Activated naive CD4-positive, alpha-beta T cell treated with anti-CD3 and anti-CD28 coated beads, Interleukin-2, amount 50 U/mL, for 72 hours (primary cell): ENCODE results near the gene CALM1. TPM values are rescaled to one million over a fixed set of nuclear protein-coding genes. Genes with fewer than 3 reads are reported as not detected.

Experiments
- ATAC-seq, 2 donors: fragments of 150-1000 bp; cut with Tn5 transposase; 2 replicates each; pipeline ENCODE4 v1.10.0; 2021; ENCODE audit warnings: mild to moderate bottlenecking in 2 of 2, moderate library complexity in 2 of 2
- DNase-seq, 2 donors: peaks; one replicate each; pipeline ENCODE4 v3.0.0; 2021 to 2022; ENCODE audit warnings: low spot score in 2 of 2
- H3K27ac Mint-ChIP-seq, 2 donors: one replicate each; pipeline ENCODE4 v1.8.0; 2022; ENCODE audit warnings: mild to moderate bottlenecking in 2 of 2, mixed read lengths in 2 of 2
- H3K36me3 Mint-ChIP-seq, 2 donors: one replicate each; pipeline ENCODE4 v1.8.0; 2022; ENCODE audit warnings: mixed read lengths in 2 of 2
- H3K9me3 Mint-ChIP-seq, 2 donors: one replicate each; pipeline ENCODE4 v1.8.0; 2022; ENCODE audit warnings: mixed read lengths in 2 of 2
- total RNA-seq, 2 donors: library from RNA; stranded (reverse); gene quantifications; one replicate each; pipeline ENCODE4 v1.2.3, GENCODE V29; 2022

The CALM1 gene
- total RNA-seq, 2 donors from 2014 or later: 354 to 402 TPM

GRCh38 chr14:90424075-90424474 is 27.2 kb downstream of the CALM1 start:
- no peak for DNase-seq
- no peaks in the 10 kb centered on the region for H3K9me3 Mint-ChIP-seq
- ATAC-seq: no peak
- no peaks in the 10 kb centered on the region for H3K36me3 Mint-ChIP-seq
- peak overlapping the region in 1 of 2 donors; percentile 68 for H3K27ac Mint-ChIP-seq

- DNase-seq (no peak), ATAC-seq (no peak)
- no peaks in the 10 kb centered on the region for H3K36me3 Mint-ChIP-seq
- no peaks in the 10 kb centered on the region for H3K9me3 Mint-ChIP-seq
- no peak overlapping the region for H3K27ac Mint-ChIP-seq
These were observed 28.0 kb downstream of the CALM1 start for GRCh38 chr14:90424686-90425372.

GRCh38 chr14:90425373-90425879 is 28.6 kb downstream of the CALM1 start:
- no peak overlapping the region for H3K27ac Mint-ChIP-seq
- DNase-seq: no peak
- no peaks in the 10 kb centered on the region for H3K36me3 Mint-ChIP-seq
- no peak for ATAC-seq
- no peaks in the 10 kb centered on the region for H3K9me3 Mint-ChIP-seq

GRCh38 chr14:90426031-90426540 is 29.3 kb downstream of the CALM1 start:
- no peaks in the 10 kb centered on the region for H3K9me3 Mint-ChIP-seq
- H3K27ac Mint-ChIP-seq: no peak overlapping the region
- no peak for ATAC-seq
- no peak for DNase-seq
- no peaks in the 10 kb centered on the region for H3K36me3 Mint-ChIP-seq

- DNase-seq: no peak
- no peak for ATAC-seq
- no peak overlapping the region for H3K27ac Mint-ChIP-seq
These were observed 29.8 kb downstream of the CALM1 start for GRCh38 chr14:90426663-90427062.

GRCh38 chr14:90427848-90428426 is 31.1 kb downstream of the CALM1 start:
- DNase-seq: no peak
- H3K36me3 Mint-ChIP-seq: no peaks in the 10 kb centered on the region
- no peaks in the 10 kb centered on the region for H3K9me3 Mint-ChIP-seq
- ATAC-seq: no peak
- no peak overlapping the region for H3K27ac Mint-ChIP-seq

More at GRCh38 chr14:90426663-90427062, 29.8 kb downstream of the CALM1 start:
- H3K9me3 Mint-ChIP-seq: no peaks in the 10 kb centered on the region
- no peaks in the 10 kb centered on the region for H3K36me3 Mint-ChIP-seq

GRCh38 chr14:90428676-90429075 is 31.8 kb downstream of the CALM1 start:
- no peak overlapping the region for H3K27ac Mint-ChIP-seq
- DNase-seq (no peak), ATAC-seq (no peak)
- H3K9me3 Mint-ChIP-seq: no peaks in the 10 kb centered on the region
- H3K36me3 Mint-ChIP-seq: no peaks in the 10 kb centered on the region

- Mint-ChIP-seq H3K9me3 (no peaks in the 10 kb centered on the region), H3K27ac (no peak overlapping the region), H3K36me3 (no peaks in the 10 kb centered on the region)
- no peak for ATAC-seq
- DNase-seq: no peak
These were observed 32.4 kb downstream of the CALM1 start for GRCh38 chr14:90429236-90429635.

GRCh38 chr14:90429754-90430153 is 32.9 kb downstream of the CALM1 start:
- H3K36me3 Mint-ChIP-seq: no peaks in the 10 kb centered on the region
- no peaks in the 10 kb centered on the region for H3K9me3 Mint-ChIP-seq
- ATAC-seq: no peak
- no peak for DNase-seq
- H3K27ac Mint-ChIP-seq: no peak overlapping the region

GRCh38 chr14:90434370-90435020 is 37.7 kb downstream of the CALM1 start:
- Mint-ChIP-seq H3K36me3 (no peaks in the 10 kb centered on the region), H3K9me3 (no peaks in the 10 kb centered on the region), H3K27ac (no peak overlapping the region)
- DNase-seq (no peak), ATAC-seq (no peak)

GRCh38 chr14:90438841-90439240 is 42.0 kb downstream of the CALM1 start:
- no peak for ATAC-seq
- H3K36me3 Mint-ChIP-seq: no peaks in the 10 kb centered on the region
- DNase-seq: no peak

GRCh38 chr14:90440021-90440451 is 43.2 kb downstream of the CALM1 start:
- no peak for DNase-seq
- H3K36me3 Mint-ChIP-seq: no peaks in the 10 kb centered on the region
- ATAC-seq: no peak
- peak overlapping the region in 1 of 2 donors; percentile 21 for H3K27ac Mint-ChIP-seq
- no peaks in the 10 kb centered on the region for H3K9me3 Mint-ChIP-seq

More at GRCh38 chr14:90438841-90439240, 42.0 kb downstream of the CALM1 start:
- Mint-ChIP-seq H3K27ac (no peak overlapping the region), H3K9me3 (no peaks in the 10 kb centered on the region)

GRCh38 chr14:90440592-90440991 is 43.8 kb downstream of the CALM1 start:
- Mint-ChIP-seq H3K27ac (no peak overlapping the region), H3K9me3 (no peaks in the 10 kb centered on the region), H3K36me3 (no peaks in the 10 kb centered on the region)
- no peak for ATAC-seq
- no peak for DNase-seq

- ATAC-seq (no peak), DNase-seq (no peak)
- no peak overlapping the region for H3K27ac Mint-ChIP-seq
- peaks cover 0 to under 1% of the 10 kb centered on the region in 2 donors for H3K9me3 Mint-ChIP-seq
- no peaks in the 10 kb centered on the region for H3K36me3 Mint-ChIP-seq
These were observed 45.6 kb downstream of the CALM1 start for GRCh38 chr14:90442388-90442787.

GRCh38 chr14:90443161-90444076 is 46.6 kb downstream of the CALM1 start:
- Mint-ChIP-seq H3K27ac (peak overlapping the region in 1 of 2 donors; percentile 9), H3K36me3 (no peaks in the 10 kb centered on the region), H3K9me3 (peaks cover 0 to 10% of the 10 kb centered on the region in 2 donors)
- ATAC-seq (no peak), DNase-seq (no peak)

GRCh38 chr14:90444077-90444696 is 47.4 kb downstream of the CALM1 start:
- DNase-seq: no peak
- peak in 1 of 2 donors; percentile 47 for ATAC-seq
- Mint-ChIP-seq H3K36me3 (no peaks in the 10 kb centered on the region), H3K9me3 (peaks cover 0 to 10% of the 10 kb centered on the region in 2 donors), H3K27ac (peak overlapping the region in 1 of 2 donors; percentile 54)
